Stomach smooth muscle (tissue), 2 donors: ENCODE data around the gene CEP83.
"Not testable (repeated sequence)": the region's sequence is repeated elsewhere in the genome, so short reads cannot be mapped to it uniquely, and the experiment has no call there.

Experiments used
- H3K27ac ChIP-seq: one replicate; pipeline ENCODE4 v1.7.0; 2013; ENCODE audit warnings: mild to moderate bottlenecking, low read length, inconsistent platforms
- H3K27me3 ChIP-seq, 2 donors: one replicate each; pipeline ENCODE4 v1.7.0; 2013; ENCODE audit warnings: low read length in 2 of 2; ENCODE audit not compliant: insufficient read depth in 2 of 2, control insufficient read depth in 1 of 2
- H3K36me3 ChIP-seq, 2 donors: one replicate each; pipeline ENCODE4 v1.7.0; 2013; ENCODE audit warnings: low read length in 2 of 2; ENCODE audit not compliant: control insufficient read depth in 2 of 2, insufficient read depth in 2 of 2
- H3K4me1 ChIP-seq: one replicate; pipeline ENCODE4 v1.7.0; 2013; ENCODE audit warnings: low read length; ENCODE audit not compliant: control insufficient read depth, insufficient read depth
- H3K4me3 ChIP-seq, 2 donors: one replicate each; pipeline ENCODE4 v1.7.0; 2013; ENCODE audit warnings: low read length in 2 of 2
- H3K9ac ChIP-seq, 2 donors: one replicate each; pipeline ENCODE4 v1.7.0; 2013; ENCODE audit warnings: low read length in 2 of 2, mild to moderate bottlenecking in 1 of 2
- H3K9me3 ChIP-seq, 2 donors: one replicate each; pipeline ENCODE4 v1.7.0; 2013; ENCODE audit warnings: low read length in 2 of 2; ENCODE audit not compliant: control insufficient read depth in 2 of 2
- donor health status: healthy.
- donor health status: Pancreatic carcinoma.

The CEP83 gene

GRCh38 chr12:94336211-94336925 lies 123.3 kb downstream of the CEP83 start:
- Histone ChIP-seq H3K9ac (no peak overlapping the region), H3K36me3 (peaks cover 3% of the 10 kb centered on the region in 2 donors), H3K4me1 (no peaks in the 10 kb centered on the region), H3K4me3 (no peak overlapping the region), H3K9me3 (no peaks in the 10 kb centered on the region), H3K27me3 (no peaks in the 10 kb centered on the region), H3K27ac (no peak overlapping the region)

- no peaks in the 10 kb centered on the region for H3K27me3 ChIP-seq
- H3K9me3 ChIP-seq = no peaks in the 10 kb centered on the region
- H3K9ac ChIP-seq = no peak overlapping the region
- H3K27ac ChIP-seq = no peak overlapping the region
- H3K36me3 ChIP-seq = peaks cover 3 to 10% of the 10 kb centered on the region in 2 donors
- H3K4me1 ChIP-seq = no peaks in the 10 kb centered on the region
- no peak overlapping the region for H3K4me3 ChIP-seq
Measured at GRCh38 chr12:94333396-94333795, 126.3 kb downstream of the CEP83 start.

GRCh38 chr12:94329366-94329765 lies 130.3 kb downstream of the CEP83 start:
- Histone ChIP-seq H3K27me3 (no peaks in the 10 kb centered on the region), H3K9me3 (no peaks in the 10 kb centered on the region), H3K4me1 (no peaks in the 10 kb centered on the region), H3K4me3 (no peak overlapping the region), H3K27ac (no peak overlapping the region), H3K36me3 (peaks cover 3 to 18% of the 10 kb centered on the region in 2 donors), H3K9ac (no peak overlapping the region)

DNA sequence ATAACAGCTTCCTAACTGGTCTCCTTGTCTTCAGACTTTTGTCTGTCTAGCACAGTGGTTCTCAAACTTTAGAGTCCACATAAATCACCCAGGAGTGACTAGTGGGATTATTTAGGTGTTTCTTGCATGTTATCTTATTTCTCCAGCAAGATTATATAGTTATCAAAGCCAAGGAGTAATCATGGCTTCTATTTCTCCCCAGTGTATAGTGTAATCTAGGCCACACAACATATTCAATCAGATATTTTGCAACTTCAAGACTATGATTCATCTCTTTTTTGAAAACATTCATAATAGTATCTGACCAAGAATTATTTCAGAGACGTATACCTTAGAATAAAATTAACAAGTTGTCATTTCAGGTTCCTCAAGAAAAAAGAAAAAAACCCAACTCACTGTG lies 131.9 kb downstream of the CEP83 start:
- no peaks in the 10 kb centered on the region for H3K9me3 ChIP-seq
- no peak overlapping the region for H3K9ac ChIP-seq
- H3K4me3 ChIP-seq = no peak overlapping the region
- H3K4me1 ChIP-seq = no peaks in the 10 kb centered on the region
- H3K27ac ChIP-seq = no peak overlapping the region
- peaks cover 10 to 24% of the 10 kb centered on the region in 2 donors for H3K36me3 ChIP-seq
- no peaks in the 10 kb centered on the region for H3K27me3 ChIP-seq

DNA sequence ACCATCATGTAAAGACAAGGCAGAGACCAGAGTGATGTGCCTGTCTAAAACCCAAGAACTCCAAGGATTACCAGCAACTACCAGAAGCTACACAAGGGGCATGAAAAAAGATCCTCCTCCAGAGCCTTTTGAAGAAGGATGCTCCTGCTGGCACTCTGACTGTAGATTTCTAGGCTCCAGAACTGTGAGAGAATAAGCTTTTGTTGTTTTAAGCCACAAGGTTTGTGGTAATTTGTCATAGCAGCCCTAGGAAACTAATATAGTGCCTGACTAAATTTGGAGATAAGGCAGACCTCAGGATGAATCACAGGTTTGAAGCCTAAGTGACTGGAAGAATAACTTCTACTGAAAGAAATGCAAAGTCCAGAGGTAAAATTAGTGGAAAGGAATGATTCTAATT lies 132.9 kb downstream of the CEP83 start:
- Histone ChIP-seq H3K27ac (no peak overlapping the region), H3K4me1 (no peaks in the 10 kb centered on the region), H3K4me3 (no peak overlapping the region), H3K9me3 (no peaks in the 10 kb centered on the region), H3K27me3 (no peaks in the 10 kb centered on the region), H3K9ac (no peak overlapping the region), H3K36me3 (peaks cover 15 to 32% of the 10 kb centered on the region in 2 donors)

- H3K27ac ChIP-seq = no peak overlapping the region
- no peaks in the 10 kb centered on the region for H3K9me3 ChIP-seq
- H3K27me3 ChIP-seq = no peaks in the 10 kb centered on the region
- no peak overlapping the region for H3K4me3 ChIP-seq
- H3K4me1 ChIP-seq = no peaks in the 10 kb centered on the region
- no peak overlapping the region for H3K9ac ChIP-seq
- H3K36me3 ChIP-seq = peaks cover 13 to 34% of the 10 kb centered on the region in 2 donors
Measured at GRCh38 chr12:94326234-94326633, 133.4 kb downstream of the CEP83 start.

- no peak overlapping the region for H3K4me3 ChIP-seq
- no peaks in the 10 kb centered on the region for H3K9me3 ChIP-seq
- H3K27ac ChIP-seq = no peak overlapping the region
- no peaks in the 10 kb centered on the region for H3K27me3 ChIP-seq
- H3K9ac ChIP-seq = no peak overlapping the region
- H3K36me3 ChIP-seq = peaks cover 13 to 25% of the 10 kb centered on the region in 2 donors
- H3K4me1 ChIP-seq = no peaks in the 10 kb centered on the region
Measured at GRCh38 chr12:94322346-94322745, 137.3 kb downstream of the CEP83 start.

DNA sequence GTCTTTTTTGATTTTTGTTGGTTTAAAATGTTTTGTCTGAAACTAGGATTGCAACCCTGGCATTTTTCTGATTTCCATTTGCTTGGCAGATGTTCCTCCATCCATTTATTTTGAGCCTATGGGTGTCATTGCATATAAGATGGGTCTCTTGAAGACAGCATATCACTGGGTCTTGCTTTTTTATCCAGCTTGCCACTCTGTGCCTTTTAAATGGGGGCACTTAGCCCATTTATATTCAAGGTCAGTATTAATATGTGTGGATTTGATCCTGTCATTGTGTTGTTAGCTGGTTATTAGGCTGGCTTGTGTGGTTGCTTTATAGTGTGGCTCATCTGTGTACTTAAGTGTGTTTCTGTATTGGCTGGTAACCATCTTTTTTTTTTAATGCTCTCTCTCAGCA lies 139.6 kb downstream of the CEP83 start:
- H3K4me3 ChIP-seq = no peak overlapping the region
- no peaks in the 10 kb centered on the region for H3K27me3 ChIP-seq
- peaks cover 13 to 21% of the 10 kb centered on the region in 2 donors for H3K36me3 ChIP-seq
- H3K27ac ChIP-seq = no peak overlapping the region
- no peaks in the 10 kb centered on the region for H3K4me1 ChIP-seq
- H3K9me3 ChIP-seq = no peaks in the 10 kb centered on the region
- no peak overlapping the region for H3K9ac ChIP-seq

- no peak overlapping the region for H3K27ac ChIP-seq
Measured at GRCh38 chr12:94318181-94318580, 141.5 kb downstream of the CEP83 start.

DNA sequence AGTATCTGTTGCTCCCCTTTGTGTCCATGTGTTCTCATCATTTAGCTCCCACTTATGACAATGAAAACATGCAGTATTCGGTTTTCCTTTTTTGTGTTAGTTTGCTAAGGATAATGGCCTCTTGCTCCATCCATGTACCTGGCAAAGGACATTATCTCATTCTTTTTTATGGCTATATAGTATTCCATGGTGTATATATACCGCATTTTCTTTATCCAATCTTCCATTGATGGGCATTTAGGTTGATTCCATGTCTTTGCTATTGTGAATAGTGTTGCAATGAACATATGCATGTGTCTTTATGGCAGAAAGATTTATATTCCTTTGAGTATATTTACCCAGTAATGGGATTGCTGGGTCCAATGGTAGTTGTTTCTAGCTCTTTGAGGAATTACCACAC lies 143.1 kb downstream of the CEP83 start:
- H3K9me3 ChIP-seq, H3K36me3 ChIP-seq: not testable (repeated sequence)

More at GRCh38 chr12:94318181-94318580, 141.5 kb downstream of the CEP83 start:
- Histone ChIP-seq H3K4me1 (no peaks in the 10 kb centered on the region), H3K4me3 (no peak overlapping the region), H3K36me3 (peaks cover 9 to 18% of the 10 kb centered on the region in 2 donors), H3K9me3 (no peaks in the 10 kb centered on the region), H3K9ac (no peak overlapping the region), H3K27me3 (no peaks in the 10 kb centered on the region)

DNA sequence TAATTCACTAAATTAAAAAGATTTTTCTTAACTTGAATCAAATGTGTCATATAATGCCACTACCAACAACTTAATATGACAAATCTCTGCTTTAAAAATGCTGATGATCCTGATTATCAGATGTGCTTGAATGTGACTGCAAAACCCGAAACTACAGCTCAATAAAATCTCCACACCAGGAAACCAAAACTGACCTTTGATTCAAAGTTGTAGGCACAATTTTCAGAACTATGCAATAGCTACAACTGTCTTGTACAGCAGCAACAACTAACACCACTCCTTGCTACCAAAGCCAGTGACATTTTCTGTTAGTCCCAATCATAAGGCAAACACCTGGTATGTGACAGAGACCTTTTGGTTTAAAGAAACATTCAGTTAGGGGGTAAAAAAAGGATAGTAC lies 147.3 kb downstream of the CEP83 start:
- Histone ChIP-seq H3K27ac (no peak overlapping the region), H3K4me1 (no peaks in the 10 kb centered on the region), H3K9ac (no peak overlapping the region), H3K9me3 (no peaks in the 10 kb centered on the region), H3K27me3 (no peaks in the 10 kb centered on the region), H3K4me3 (no peak overlapping the region), H3K36me3 (no peaks in the 10 kb centered on the region)

More for the DNA sequence above, 143.1 kb downstream of the CEP83 start:
- H3K27me3 ChIP-seq, H3K27ac ChIP-seq, H3K4me3 ChIP-seq, H3K4me1 ChIP-seq, H3K9ac ChIP-seq: not testable (repeated sequence)
